Cardiac muscle cell (in vitro differentiated cells and primary cell): ENCODE data around the gene ZNF600. TPM values are rescaled to one million over a fixed set of nuclear protein-coding genes. Genes with fewer than 3 reads are reported as not detected.
"Not testable (repeated sequence)": the region's sequence is repeated elsewhere in the genome, so short reads cannot be mapped to it uniquely, and the experiment has no call there.

ENCODE experiments used
- DNase-seq, 2 donors: peaks; one replicate each; pipeline versions ENCODE4 v3.0.0 to v3.0.0-alpha.2; 2010 to 2017; ENCODE audit warnings: low read depth in 1 of 2, low spot score in 1 of 2
- H3K27ac ChIP-seq: fragments of 200-600 bp; sonication (generic); 2 replicates; pipeline ENCODE4 v1.5.1; 2016
- H3K27me3 ChIP-seq: fragments of 200-600 bp; sonication (generic); 2 replicates; pipeline ENCODE4 v1.6.0; 2016; ENCODE audit warnings: control low read depth
- H3K36me3 ChIP-seq: fragments of 200-600 bp; sonication (generic); 2 replicates; pipeline ENCODE4 v1.5.1; 2016; ENCODE audit warnings: control low read depth
- H3K4me1 ChIP-seq: fragments of 200-600 bp; sonication (generic); 2 replicates; pipeline ENCODE4 v1.8.1; 2017; ENCODE audit warnings: low read depth, mild to moderate bottlenecking, mixed run types
- H3K4me3 ChIP-seq: fragments of 200-600 bp; sonication (generic); 2 replicates; pipeline ENCODE4 v1.5.1; 2016; ENCODE audit warnings: mild to moderate bottlenecking
- H3K9me3 ChIP-seq: fragments of 200-600 bp; sonication (generic); 2 replicates; pipeline ENCODE4 v1.5.1; 2017; ENCODE audit warnings: low read depth, mild to moderate bottlenecking, control low read depth
- polyA plus RNA-seq: library from polyadenylated mRNA; unstranded; fragments of >200 nt; fragmentation: Nextera tagmentation; extraction: Ambion mirVana; gene quantifications from 2 replicates; pipeline ENCODE4 v1.2.1, GENCODE V29; 2016
- total RNA-seq: library from RNA; depleted of rRNA; stranded (reverse); fragments of >200 nt; gene quantifications from 2 replicates; pipeline ENCODE4 v1.2.3, GENCODE V29; 2016
- TF ChIP-seq, protein P1 (sequence below): IDR thresholded peaks from 2 replicates; pipeline ENCODE4 v1.5.1; 2012; ENCODE audit warnings: low read depth, mild to moderate bottlenecking, low read length

Gene ZNF600
- total and polyA plus RNA-seq, 2 experiments from 2014 or later, result 2.0 to 2.3 TPM

DNA sequence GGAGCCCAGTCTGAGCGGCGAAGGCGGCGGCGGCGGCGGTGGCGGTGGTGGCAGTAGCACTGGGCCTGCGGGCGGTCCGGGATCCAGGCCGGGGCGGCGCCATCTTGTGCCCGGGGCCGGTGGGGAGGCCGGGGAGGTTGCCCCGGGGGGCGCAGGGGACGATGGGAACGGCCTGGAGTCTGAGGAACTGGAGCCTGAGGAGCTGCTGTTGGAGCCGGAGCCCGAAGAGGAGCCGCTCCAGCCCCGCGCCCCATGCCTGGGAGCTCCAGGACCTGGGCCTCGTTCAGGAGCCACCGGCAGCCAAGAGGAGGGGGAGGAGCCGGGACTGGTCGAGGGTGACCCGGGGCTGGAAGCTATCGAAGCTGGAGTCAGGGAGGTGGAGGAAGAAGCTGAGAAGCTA lies 23.2 kb upstream of the ZNF600 start:
- no peaks in the 10 kb centered on the region for H3K4me1 ChIP-seq
- no peaks in the 10 kb centered on the region for H3K27me3 ChIP-seq
- H3K4me3 ChIP-seq, result no peak overlapping the region
- no peak for DNase-seq
- peaks cover 5% of the 10 kb centered on the region for H3K36me3 ChIP-seq
- no peaks in the 10 kb centered on the region for H3K9me3 ChIP-seq
- TF ChIP-seq, protein P1, sequence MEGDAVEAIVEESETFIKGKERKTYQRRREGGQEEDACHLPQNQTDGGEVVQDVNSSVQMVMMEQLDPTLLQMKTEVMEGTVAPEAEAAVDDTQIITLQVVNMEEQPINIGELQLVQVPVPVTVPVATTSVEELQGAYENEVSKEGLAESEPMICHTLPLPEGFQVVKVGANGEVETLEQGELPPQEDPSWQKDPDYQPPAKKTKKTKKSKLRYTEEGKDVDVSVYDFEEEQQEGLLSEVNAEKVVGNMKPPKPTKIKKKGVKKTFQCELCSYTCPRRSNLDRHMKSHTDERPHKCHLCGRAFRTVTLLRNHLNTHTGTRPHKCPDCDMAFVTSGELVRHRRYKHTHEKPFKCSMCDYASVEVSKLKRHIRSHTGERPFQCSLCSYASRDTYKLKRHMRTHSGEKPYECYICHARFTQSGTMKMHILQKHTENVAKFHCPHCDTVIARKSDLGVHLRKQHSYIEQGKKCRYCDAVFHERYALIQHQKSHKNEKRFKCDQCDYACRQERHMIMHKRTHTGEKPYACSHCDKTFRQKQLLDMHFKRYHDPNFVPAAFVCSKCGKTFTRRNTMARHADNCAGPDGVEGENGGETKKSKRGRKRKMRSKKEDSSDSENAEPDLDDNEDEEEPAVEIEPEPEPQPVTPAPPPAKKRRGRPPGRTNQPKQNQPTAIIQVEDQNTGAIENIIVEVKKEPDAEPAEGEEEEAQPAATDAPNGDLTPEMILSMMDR, result no peak
- no peak overlapping the region for H3K27ac ChIP-seq

DNA sequence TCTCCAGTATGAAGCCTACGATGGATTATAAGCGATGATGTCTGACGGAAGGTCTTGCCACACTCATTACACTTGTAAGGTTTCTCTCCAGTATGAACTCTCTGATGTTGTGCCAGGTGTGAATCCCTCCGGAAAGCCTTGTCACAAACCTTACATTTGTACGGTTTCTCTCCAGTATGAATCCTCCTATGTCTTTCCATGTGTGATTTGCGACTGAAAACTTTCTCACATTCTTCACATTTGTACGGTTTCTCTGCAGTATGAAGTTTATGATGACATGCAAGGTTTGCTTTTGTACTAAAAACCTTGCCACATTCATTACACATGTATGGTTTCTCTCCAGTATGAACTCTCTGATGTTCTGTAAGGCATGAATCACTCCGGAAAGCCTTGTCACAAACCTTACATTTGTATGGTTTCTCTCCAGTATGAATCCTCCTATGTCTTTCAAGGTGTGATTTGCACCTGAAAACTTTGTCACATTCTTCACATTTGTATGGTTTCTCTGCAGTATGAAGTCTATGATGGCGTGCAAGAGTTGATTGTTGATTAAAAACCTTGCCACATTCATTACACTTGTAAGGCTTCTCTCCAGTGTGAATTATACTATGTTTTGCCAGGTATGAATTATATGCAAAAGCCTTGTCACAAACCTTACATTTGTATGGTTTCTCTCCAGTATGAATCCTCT lies 13.5 kb upstream of the ZNF600 start:
- DNase-seq, H3K4me3 ChIP-seq, H3K4me1 ChIP-seq, H3K9me3 ChIP-seq, H3K27me3 ChIP-seq, H3K27ac ChIP-seq: not testable (repeated sequence)
- peaks cover 19% of the 10 kb centered on the region for H3K36me3 ChIP-seq

DNA sequence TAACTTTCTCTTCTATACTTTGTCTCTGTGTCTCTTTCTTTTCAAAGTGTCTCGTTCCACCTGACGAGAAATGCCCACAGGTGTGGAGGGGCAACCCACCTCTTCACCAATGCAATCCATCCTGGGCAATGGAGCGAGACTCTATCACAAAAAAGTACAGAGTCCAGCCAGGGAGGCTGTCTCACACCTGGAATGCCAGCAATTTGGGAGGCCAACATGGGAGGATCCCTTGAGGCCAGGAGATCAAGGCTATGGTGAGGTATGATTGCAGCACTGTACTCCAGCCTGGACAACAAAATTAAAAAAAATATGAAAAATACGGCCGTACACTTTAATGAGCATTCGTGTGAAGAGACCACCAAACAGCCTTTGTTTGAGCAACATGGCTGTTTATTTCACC lies 2.8 kb upstream of the ZNF600 start:
- no peak for DNase-seq
- Histone ChIP-seq H3K4me1 (no peaks in the 10 kb centered on the region), H3K4me3 (no peak overlapping the region), H3K9me3 (no peaks in the 10 kb centered on the region), H3K27me3 (no peaks in the 10 kb centered on the region), H3K27ac (no peak overlapping the region), H3K36me3 (no peaks in the 10 kb centered on the region)
- TF ChIP-seq, protein P1, result no peak

DNA sequence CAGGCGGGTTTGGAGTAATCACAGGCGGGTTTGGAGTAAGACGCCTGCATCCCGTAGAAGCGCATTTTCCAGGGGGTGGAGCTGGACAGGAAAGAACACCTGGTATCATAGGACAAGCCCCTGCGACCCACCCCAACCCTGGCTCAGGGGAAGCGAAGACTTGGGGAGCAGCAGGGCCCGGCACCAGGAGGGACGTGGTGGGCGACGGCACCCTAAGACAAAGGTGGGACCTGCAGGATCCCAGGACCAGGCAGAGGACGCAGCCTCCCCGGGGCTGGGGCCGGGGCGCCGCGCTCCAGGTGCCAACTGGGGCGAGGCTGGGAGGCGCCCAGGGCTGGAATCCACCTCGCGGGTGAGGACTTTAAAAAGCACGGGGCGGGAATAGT lies 520 bp downstream of the ZNF600 start:
- peak in 1 of 2 donors; percentile 6 for DNase-seq
- TF ChIP-seq, protein P1, result no peak
- H3K27ac ChIP-seq, result no peak overlapping the region

DNA sequence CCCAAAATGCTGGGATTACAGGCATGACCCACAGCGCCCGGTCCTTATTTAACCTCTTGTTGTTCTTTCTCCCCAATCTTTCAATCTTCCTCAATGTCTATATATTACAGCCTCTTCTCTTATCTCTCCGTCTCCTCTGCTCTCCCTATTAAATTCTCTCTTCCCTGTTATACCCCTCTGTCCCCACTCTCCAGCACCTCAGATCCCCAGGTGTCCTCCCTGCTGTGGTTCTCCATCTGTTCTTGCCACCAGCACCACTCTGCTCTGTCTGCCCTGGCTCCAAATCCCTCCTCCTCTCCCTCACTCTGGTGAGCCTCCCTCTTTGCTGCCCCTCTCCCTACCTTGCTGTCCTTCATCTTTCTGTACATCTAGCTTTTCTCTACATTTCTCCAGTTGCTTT lies 1.1 kb downstream of the ZNF600 start:
- TF ChIP-seq, protein P1, result no peak
- Histone ChIP-seq H3K9me3 (no peaks in the 10 kb centered on the region), H3K4me1 (no peaks in the 10 kb centered on the region), H3K27me3 (no peaks in the 10 kb centered on the region), H3K4me3 (peak overlapping the region; percentile 79), H3K27ac (no peak overlapping the region), H3K36me3 (no peaks in the 10 kb centered on the region)
- no peak for DNase-seq

More for the DNA sequence above, 520 bp downstream of the ZNF600 start:
- Histone ChIP-seq H3K36me3 (no peaks in the 10 kb centered on the region), H3K4me3 (peak overlapping the region; percentile 79), H3K9me3 (no peaks in the 10 kb centered on the region), H3K4me1 (no peaks in the 10 kb centered on the region), H3K27me3 (no peaks in the 10 kb centered on the region)

DNA sequence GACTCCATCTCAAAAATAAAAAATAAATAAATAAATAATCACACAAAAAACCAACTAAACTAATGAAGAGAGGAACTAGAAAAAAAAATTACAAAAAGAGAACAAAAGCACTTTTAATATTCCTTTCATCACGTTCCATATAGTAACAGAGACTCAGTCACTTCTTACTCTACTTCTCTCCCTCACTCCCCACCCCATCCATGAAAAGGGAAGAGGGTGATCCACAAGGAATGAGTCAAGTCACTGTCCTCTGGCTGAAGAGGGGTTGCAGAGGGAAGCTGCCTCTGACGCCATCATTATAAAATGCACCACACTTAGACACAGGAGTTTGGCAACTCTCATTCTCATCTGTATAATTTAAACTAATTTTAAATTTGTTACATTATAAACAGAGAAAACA lies 3.7 kb downstream of the ZNF600 start:
- H3K27me3 ChIP-seq, H3K27ac ChIP-seq, H3K9me3 ChIP-seq, H3K4me3 ChIP-seq, H3K4me1 ChIP-seq, DNase-seq, H3K36me3 ChIP-seq: not testable (repeated sequence)
